D721Med (cell line): ENCODE measurements around the gene SMARCD3.
A peak's percentile ranks its signal among the peaks of the same experiment; 100 is the strongest.

Experiments used
- DNase-seq: peaks from one replicate; pipeline ENCODE4 v3.0.0; 2011; ENCODE audit warnings: low spot score; ENCODE audit not compliant: insufficient read length
- FAIRE-seq: peaks from 2 replicates; lab custom pipeline; 2011; peaks lifted over from hg19 to GRCh38; lab: Jason Lieb, UNC
- CTCF ChIP-seq: IDR thresholded peaks from 2 replicates; pipeline ENCODE4 v1.5.1; 2012; ENCODE audit warnings: mild to moderate bottlenecking, control low read depth; ENCODE audit not compliant: insufficient read depth; ENCODE audit errors: missing control alignments

Gene SMARCD3

GRCh38 chr7:151252561-151252835, 4.0 kb upstream of the SMARCD3 start:
- DNase-seq (no peak), FAIRE-seq (no peak)
- TF ChIP-seq CTCF, result no peak

GRCh38 chr7:151251689-151252560, 3.4 kb upstream of the SMARCD3 start:
- peak; percentile 93 for DNase-seq
- no peak for FAIRE-seq
- no peak for TF ChIP-seq CTCF

GRCh38 chr7:151251328-151251688, 2.8 kb upstream of the SMARCD3 start:
- FAIRE-seq, result no peak
- no peak for TF ChIP-seq CTCF
- no peak for DNase-seq

GRCh38 chr7:151250181-151251132, 2.0 kb upstream of the SMARCD3 start:
- TF ChIP-seq CTCF, result no peak
- FAIRE-seq (no peak), DNase-seq (no peak)

- no peak for TF ChIP-seq CTCF
- FAIRE-seq (no peak), DNase-seq (no peak)
Observed at GRCh38 chr7:151249732-151250072, 1.2 kb upstream of the SMARCD3 start.

- FAIRE-seq (no peak), DNase-seq (no peak)
- TF ChIP-seq CTCF, result no peak
Observed at GRCh38 chr7:151249034-151249731, 689 bp upstream of the SMARCD3 start.
